HG02623 (cell line): ENCODE measurements around the gene NDUFS6.

Experiments used
- ATAC-seq: cut with Tn5 transposase; IDR thresholded peaks from one replicate; pipeline ENCODE4 v1.9.1; 2021; ENCODE audit warnings: moderate library complexity; ENCODE audit not compliant: unreplicated experiment

Gene NDUFS6

DNA sequence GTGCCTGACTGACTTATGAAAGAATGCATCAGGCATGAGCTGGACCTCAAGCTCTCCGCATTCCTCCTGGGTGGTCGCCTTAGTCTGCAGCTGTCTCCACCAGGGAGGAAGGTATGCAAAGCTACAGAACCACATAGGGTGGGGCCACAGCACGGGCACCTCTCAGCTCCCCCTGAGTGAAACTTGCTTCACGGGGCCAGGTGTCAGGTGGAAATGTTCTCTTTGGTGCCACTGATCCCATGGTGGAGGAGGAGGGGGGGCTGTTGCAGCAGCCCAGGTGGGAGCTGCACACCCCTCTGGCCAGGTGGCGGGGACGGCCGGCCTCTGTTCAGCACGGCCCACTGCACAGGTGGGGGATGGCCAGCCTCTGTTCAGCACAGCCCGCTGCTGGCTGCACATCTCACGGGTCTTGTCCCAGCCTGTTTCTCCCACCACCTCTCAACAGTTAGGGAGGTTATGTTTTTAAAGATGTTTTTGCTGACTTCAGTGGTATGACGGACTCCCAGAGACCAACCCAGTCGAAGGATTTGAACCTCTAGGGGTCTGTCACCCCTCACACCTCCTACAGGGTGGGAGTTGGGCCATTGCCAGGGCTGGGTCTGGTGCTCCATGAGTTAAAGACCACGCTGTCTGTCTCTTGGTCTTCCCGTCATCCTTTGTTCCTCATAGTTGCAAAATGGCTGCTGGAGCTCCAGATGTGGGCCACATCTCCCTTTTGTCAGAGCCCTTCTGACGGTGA, 35.9 kb upstream of the NDUFS6 start:
- peak; percentile 83 for ATAC-seq

DNA sequence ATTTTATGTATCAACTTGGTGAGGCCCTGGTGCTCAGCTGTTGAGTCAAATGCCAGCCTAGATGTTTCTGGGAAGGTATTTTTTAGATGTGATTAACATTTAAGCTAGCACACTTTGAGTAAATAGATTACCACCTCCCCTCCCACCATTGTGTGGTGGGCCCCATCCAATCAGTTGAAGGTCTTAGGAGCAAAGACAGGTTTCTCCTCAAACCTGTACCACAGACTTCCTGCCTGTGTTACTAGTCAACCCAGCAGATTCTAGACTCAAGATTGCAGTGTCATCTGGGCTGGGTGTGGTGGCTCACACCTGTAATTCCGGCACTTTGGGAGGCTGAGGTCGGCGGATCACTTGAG, 35.3 kb upstream of the NDUFS6 start:
- ATAC-seq = no peak

DNA sequence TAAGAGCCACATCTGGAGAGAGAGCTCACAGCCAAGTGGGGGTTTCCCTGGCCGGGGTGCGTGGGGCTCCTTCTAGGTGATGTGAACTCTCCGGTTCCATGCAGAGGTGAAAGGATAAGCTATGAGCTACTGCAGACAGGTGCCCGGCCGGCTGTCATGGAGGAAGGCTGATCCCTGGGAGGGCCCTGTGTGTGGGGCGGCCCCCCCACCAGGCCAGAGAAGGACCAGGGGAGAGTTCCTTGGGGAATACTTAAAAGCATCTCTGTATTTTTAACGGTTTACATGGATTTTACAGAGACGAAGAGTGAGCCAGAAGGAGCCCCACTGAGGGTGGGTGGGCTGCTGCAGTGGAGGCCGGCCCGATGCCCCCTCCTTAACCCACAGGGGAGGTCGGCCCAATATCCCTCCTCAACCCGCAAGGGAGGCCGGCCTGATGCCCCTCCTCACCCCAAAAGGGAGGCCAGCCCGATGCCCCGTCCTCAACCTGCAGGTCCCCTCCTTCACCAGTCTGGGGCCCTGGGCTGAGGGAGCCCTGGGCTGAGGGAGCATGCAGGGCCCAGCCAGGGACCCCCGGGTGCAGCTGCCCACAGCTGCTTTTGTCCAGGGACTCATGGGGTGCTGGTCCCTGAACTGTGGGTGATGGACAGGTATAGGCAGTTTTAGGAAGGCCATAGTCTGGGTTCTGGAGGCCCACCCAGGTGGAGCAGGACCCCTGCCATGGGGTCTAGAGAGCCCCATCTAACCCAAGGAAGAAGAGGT, 33.5 kb upstream of the NDUFS6 start:
- no peak for ATAC-seq

DNA sequence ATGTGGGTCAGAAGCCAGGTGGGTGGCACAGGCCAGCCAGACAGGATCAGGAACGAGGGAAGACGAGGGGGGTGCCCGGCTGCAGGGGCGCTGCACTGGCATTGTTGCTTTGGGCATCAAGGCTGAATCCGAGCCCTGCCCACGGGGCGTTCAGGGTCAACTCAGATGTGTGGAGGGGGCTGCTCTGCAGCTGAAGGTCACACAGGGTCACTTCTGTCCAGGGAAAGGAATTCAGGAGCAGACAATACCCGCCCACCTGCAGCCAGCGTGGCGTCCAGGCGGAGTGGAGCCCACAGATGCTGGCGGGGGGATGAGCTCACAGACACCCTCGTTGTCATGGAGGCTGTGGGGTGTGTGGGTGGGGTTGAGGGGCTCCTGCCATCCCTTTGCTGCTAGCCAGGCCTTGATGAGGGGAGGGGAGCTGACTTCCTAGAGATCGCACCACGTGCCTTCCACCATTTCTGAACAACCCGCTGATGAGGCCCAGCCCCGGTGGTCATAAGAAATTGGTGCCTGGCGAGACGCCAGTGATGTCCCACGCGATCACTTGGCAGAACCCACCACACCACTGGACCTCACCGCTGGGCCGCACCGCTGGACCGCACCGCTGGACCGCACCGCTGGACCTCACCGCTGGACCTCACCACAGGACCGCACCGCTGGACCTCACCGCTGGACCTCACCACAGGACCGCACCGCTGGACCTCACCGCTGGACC, 32.8 kb upstream of the NDUFS6 start:
- no peak for ATAC-seq

DNA sequence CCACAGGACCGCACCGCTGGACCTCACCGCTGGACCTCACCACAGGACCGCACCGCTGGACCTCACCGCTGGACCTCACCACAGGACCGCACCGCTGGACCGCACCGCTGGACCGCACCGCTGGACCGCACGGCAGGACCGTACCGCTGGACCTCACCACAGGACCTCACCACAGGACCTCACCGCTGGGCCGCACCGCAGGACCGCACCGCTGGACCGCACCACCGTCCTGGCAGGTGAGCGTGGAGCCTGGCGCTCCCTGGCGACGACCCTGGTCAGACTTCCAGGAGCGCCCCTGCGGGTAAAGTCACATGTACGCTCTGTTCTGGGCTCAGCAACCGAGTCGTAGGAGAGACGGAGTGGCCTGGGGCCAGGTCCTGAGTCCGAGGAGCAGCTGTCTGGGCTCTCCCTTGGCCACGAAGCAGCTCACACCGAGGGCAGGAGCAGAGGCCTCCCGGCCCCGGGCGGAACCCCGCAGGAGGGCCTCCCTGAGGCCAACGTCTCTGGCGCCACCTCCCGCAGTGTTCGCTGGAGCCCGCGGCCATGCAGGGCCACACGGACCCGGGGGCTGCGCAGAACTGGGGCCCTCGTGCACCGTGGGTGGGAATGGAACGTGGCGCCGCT, 32.1 kb upstream of the NDUFS6 start:
- no peak for ATAC-seq

DNA sequence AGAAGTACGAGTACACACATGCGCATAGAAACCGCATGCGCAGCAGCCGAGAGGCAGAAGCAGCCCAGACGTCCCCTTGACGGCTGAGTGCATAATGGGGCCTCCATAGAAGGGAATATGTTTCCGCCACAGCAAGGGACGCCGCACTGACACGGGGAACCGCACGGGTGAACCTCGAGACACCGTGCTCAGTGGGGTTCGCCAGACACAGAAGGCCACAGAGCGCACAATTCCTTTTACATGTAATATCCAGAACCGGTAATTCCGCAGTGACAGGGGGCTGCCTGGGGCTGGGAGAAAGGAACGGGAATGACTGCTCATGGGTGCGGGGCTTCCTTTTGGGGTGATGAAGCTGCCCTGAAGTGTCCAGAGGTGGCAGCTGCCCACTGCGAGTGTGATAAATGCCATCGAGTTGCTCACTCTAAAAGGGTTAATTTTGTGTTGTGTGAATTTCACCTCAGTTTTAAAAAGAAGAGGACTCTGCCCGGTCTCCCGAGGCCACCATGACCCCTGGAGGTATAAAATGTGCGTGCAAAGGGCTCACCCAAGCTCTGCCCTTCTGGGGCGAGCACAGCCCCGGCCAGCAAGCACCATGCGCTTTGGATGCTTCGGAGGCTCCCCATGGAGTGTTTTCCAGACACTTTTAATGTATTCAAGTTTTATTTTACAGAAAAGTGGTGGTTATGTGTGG, 31.3 kb upstream of the NDUFS6 start:
- ATAC-seq = no peak

DNA sequence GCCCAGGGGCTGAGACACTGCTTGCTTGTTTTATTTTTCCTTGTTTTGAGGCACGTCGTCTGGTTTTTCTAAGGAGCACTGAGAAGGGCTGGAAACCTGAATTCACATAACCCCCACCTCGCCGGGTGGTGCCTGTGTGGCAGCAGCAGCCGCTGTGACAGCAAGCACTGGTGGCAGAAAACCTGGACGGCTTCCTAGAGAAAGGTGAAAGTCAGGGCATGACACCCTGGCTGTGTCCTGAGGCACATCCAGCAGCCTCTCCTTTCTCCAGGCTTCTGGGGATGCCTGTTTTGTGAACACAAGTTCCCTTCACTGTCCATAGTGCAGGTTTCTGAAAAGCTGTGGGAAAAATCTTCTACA, 30.8 kb upstream of the NDUFS6 start:
- ATAC-seq = no peak

DNA sequence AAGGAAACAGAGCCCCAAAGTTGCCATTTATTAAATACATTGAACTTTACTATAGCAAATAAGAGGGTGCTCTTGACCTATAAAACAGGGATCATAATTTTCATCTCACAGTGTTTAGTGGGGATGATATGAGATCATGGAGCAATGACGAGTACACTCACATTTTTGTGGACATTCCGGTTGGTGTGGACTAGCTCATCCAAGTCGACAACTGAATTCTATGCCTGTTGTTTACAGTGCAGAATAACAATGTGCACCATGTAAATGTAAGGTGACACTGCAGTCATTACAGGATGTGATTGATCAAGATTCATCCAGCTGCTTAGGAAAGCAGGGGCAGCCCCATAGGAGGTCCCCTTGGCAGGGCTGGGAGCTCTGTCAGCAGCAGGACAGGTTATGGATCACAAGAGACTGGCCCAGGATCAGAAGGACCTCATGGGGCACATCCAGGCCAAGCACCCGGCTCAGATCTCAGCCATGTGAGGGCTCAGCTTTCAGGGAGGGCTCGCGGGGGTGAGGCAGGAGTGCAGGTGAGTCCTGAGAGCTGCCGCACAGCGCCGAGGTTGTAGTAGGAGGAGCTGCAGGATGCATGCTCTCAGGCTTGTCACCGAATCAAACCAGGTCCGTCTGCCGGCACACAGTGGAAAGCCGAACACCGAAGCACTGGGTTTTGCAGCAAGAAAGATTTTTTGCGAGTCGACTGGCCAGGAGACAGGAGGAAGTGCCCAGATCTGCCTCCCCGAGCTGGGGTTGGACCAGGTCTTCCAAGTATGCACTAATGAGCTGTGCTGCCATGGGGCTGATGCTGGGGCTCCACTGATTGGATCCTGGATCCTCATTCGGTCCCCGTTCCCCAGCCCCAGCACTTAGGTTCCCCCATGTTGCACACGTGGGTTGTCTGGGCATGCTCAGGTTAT, 29.8 kb upstream of the NDUFS6 start:
- ATAC-seq = no peak

DNA sequence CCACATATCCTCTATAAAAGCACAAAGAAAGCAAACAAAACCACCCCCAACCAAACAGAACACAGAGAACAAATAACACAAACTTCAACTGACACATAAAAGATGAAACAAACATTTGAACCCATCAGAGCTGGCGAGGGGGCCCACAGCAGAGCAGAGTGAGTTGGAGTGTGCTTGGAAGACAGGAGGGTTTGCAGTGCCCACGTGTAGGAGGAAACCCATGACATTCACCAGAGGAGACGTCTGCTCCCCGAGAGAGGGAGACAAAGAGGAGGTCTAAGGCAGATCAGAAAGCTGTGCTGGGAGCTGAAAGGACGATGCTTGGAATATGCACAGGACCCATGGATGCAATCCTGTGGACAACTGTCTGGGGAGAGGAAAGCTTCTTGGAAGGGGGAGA, 28.6 kb upstream of the NDUFS6 start:
- no peak for ATAC-seq

DNA sequence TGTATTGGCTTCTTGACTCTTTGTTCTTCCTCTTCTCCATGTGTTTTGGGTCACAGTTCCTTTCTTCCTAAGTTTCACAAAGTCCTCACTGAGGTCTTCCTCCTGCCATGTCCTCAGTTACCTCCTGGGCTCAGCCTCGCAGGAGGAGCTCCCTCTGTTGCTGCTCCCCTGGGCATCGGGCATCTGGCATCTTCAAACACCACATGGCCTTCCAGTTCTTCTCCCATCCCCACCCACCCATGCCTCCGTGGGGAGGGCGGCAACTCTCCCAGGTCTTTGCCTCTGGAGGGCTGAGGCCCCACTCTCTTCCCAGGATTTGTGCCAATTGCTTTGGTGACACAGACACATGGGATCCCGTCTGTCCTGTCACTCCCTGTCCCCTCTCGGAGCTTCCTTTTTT, 24.4 kb upstream of the NDUFS6 start:
- ATAC-seq = no peak

DNA sequence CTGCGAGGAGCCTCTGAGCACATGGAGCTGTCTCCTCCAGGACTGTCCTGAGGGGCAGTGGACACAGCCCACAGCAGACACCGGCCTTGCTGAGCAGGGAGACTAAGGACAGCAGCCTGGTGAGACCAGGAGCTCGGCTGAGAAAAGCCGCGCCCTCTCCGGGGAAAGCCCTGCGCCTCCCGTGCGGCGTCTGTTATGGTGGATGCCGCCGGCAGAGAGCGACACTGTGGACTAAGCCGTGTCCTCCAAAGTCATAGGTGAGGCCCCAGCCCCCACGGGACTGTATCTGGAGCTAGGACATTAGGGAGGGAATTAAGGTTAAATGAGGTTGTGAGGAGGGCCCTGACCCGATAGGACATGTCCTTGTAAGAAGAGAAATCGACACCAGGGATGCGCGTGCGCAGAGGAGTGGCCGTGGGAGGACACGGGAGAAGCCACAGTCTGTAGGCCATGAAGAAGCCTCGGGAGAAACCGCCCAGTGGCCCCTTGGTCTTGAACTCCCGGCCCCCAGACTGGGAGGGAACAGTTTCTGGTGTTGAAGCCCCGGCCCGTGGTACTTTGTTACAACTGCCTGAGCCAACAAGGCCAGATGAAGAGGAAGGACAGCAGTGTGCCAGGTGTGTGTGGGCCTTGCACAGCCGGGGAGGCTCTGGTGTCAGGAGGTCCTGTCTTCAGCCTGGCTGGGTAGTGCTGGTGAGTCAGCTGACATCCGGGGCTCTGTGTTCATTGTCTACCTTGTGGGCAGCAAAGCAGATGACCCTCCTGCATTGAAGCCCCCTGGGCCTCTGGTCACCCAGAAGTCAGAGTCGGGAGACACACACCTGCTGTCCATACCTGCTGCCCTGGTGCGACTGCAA, 23.7 kb upstream of the NDUFS6 start:
- ATAC-seq = no peak

DNA sequence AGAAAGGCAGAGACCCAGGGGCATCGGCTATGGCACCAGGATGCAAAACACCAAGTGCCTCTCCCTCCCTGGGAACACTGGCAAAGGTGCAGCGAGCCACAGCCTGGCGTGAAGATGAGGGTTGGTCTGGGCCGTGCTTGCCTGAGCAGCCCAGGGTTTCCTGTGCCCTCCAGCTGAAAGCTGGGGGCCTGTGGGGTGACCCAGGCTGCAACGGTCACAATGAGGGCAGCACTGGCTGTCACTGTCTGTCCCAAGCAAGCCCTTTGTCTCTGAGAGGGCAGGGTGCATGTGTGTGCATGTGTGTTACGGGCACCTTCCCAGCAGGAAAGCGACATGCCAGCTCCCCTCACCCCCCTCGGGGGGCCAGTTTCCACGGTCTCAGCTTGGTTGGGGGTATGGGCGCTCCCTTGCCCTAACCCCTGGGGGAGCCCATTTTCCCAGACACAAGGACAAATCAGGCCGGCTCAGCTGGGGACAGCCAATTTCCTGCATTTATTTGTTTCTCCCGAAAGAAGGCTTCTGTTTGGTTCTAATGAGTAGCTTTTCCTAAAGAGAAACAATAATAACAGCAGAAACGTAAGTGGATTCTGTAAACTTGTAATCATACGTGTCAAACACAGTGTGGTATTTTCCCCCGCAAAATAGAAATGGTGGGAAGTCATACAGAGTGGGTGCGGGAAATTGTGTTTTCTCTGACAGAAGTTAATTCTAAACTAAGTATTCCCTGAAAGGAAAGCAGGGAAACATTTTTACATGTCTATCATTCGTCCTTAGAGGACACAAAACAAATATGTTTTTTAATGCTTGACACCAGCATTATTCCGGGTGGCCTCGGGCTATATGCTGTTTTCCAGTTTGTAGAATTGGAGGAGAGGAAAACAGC, 22.8 kb upstream of the NDUFS6 start:
- no peak for ATAC-seq

DNA sequence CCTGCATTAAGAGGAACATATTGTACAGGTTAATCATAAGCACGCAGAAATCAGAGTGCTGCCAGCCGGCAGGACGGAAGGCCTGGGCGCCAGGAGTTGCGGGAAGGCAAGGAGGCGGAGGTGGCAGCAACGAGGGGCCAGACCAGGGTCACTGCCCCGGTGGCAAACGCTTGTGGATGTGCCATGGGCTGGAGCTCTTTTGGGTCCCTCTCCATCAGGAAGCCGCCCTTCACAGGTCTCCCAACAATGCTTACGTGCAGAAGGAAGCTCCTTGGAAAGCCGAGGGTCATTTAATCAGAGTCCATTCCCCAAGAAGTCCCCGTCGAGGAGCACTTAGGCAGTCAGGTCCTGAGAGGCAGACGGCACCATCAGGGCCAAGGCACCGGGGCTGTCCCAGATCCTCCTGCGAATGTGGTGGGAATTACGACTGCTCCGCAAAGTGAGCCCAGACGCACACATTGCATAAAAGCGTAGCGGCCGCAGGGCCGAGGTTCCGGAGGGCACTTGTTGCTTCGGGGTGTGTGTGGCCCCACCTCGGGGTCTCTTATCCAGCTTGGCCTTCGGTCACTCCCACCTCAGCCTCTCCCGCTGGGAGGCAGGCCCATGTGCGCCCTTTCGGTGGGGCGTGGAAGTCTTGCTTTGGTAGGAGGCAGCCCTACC, 22.1 kb upstream of the NDUFS6 start:
- ATAC-seq = no peak

DNA sequence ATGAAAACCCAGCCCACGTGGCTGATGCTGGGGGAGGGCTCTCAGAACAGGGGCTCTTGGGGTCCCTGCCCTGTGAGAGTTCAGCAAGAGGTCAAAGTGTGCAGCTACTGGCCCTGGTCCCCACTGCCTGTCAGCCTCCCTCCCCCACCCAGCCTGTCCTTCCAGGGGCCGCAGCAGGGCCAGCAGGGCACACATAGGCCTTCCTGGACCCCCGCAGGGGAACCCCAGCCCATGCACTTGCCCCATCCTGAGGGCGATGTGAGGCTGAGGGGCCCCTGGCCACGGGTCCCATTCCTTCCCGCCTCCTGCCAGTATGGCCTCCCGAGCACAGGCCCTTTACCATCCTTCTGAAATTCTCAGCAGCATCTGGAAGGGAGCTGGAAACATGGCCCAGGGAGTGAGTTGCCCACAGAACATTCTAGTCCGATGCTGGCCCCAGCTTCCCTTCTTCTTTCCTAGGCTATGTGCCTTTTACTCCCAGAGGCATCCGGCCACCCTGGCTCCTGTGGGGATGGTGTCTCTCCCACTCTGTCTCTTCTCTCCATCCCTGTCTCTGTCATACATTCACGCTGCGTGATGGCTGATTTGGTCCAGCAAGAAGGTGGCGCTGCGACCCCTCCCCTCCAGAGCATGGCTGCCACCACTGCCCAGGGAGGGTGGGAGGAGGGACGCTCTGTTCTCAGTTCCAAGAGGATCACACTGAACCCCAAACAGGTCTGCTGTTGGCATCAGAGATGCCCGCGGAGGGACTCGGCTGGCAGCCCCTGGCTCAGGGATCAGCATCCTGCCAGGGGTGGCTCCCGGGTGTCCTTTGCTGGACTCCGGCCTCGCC, 21.2 kb upstream of the NDUFS6 start:
- no peak for ATAC-seq

DNA sequence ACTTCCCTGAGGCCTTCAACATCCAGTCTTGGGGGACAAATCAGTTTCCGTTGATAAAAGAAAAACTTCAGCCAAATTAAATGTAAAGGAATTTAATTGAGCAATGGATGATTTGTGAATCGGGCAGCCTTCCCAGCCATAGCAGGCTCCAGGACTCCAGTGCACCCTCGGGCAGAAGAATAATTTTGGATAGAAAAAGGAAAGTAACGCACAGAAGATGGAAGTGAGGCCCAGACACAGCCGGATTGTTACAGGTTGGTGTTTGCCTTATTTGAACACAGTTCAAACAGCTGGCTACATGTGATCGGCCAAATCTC, 20.6 kb upstream of the NDUFS6 start:
- no peak for ATAC-seq

DNA sequence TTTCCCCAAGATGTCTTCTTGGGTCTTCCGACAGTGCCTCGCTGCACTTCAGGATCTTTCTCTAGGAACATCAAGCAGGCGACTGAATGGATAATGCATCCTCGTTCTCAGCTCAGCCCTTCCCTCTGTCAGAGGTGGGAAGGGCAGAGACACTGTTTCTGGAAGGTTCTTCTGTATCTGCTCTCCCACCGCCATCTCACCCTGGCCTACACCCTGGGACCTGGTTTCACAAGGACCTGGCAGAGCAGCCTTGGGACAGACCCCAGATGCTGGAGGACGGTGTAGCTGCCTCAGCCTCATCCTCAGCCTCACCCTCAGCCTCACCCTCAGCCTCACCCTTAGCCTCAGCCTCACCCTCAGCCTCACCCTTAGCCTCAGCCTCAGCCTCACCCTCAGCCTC, 20.1 kb upstream of the NDUFS6 start:
- ATAC-seq = no peak
